ENCODE measurements around the gene TNFSF12. TPM values are rescaled to one million over a fixed set of nuclear protein-coding genes. Genes with fewer than 3 reads are reported as not detected.

Gene TNFSF12
- polyA plus RNA-seq, 1 of the 3 experiments (the other 2 are of a cell fraction), result 47.6 TPM

DNA sequence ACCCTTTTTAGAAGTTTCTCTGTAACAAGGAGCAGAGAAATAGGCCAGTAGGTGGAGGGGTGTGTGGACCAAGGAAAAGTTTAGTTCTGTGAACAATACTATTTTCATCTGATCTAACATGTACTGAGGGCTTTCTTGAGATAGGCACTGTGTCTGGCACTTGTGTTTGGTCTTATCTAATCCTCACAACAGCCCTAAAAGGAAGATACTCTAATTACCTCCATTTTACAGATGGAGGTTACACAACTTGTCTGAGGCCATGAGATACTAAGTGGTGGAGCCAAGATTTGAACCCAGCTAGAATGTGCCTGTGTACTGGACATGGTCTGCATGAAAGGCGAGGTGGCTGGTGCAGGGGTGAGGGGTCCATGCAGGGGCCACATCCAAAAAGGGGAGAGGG lies 4.5 kb downstream of the TNFSF12 start:
- Histone ChIP-seq H4K20me1 (ENCODE audit: insufficient read depth) (no peaks in the 10 kb centered on the region), H3K9me2 (no peaks in the 10 kb centered on the region), H3K9me3 (no peaks in the 10 kb centered on the region), H3K4me1 (ENCODE audit: control insufficient read depth in 1 of 2, insufficient read depth in 2 of 2, low read depth in 1 of 2, low read length in 1 of 2) (peaks cover 6 to 22% of the 10 kb centered on the region in 2 experiments; a peak in 3 of 4 replicates), H3K9ac (no peak overlapping the region), H3K27me3 (ENCODE audit: insufficient read depth) (no peaks in the 10 kb centered on the region), H3K36me3 (replicated peaks in 1 of 2; ENCODE audit: control insufficient read depth in 1 of 2, insufficient read depth in 2 of 2, low read length in 1 of 2) (peaks cover 0 to 4% of the 10 kb centered on the region in 2 experiments), H3K79me2 (ENCODE audit: insufficient read depth) (no peaks in the 10 kb centered on the region), H3K4me2 (no peak overlapping the region), H3F3A (replicated peaks; ENCODE audit: insufficient read depth) (no peaks in the 10 kb centered on the region), H3K4me3 (ENCODE audit: low read depth in 2 of 2, low read length in 1 of 2) (no peak overlapping the region), H3K27ac (ENCODE audit: low read depth in 2 of 2, low read length in 1 of 2) (no peak overlapping the region), H2AFZ (ENCODE audit: low read depth) (no peak overlapping the region)
- ChIA-PET POLR2A (no interaction called here), CTCF (interaction anchor here (1.2 to 10.7 kb wide), 2 partner anchors 42 to 257 kb away, joined by 3 to 236 read pairs; no protein-coding TSS in a partner anchor)
- no peak for DNase-seq
- WGBS (ENCODE audit: low lambda C conversion rate), result 100% methylated on average over 1 of the region's 1 CpG
- TF ChIP-seq FOXM1 (IDR thresholded peaks at IDR 0.05; ENCODE audit: low read depth), result no peak
- TF ChIP-seq NRF1 (IDR thresholded peaks at IDR 0.05; ENCODE audit: low read depth, low read length), result no peak
- TF ChIP-seq, protein P1, sequence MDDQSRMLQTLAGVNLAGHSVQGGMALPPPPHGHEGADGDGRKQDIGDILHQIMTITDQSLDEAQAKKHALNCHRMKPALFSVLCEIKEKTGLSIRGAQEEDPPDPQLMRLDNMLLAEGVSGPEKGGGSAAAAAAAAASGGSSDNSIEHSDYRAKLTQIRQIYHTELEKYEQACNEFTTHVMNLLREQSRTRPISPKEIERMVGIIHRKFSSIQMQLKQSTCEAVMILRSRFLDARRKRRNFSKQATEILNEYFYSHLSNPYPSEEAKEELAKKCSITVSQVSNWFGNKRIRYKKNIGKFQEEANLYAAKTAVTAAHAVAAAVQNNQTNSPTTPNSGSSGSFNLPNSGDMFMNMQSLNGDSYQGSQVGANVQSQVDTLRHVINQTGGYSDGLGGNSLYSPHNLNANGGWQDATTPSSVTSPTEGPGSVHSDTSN (IDR thresholded peaks at IDR 0.05), result no peak
- no peak for TF ChIP-seq GATA2 (CRISPR knock-in tag; IDR thresholded peaks at IDR 0.05)
- TF ChIP-seq ELF1 (IDR thresholded peaks at IDR 0.05), result no peak
- no peak for TF ChIP-seq SMC3 (IDR thresholded peaks at IDR 0.05; ENCODE audit: low read depth, low read length)

DNA sequence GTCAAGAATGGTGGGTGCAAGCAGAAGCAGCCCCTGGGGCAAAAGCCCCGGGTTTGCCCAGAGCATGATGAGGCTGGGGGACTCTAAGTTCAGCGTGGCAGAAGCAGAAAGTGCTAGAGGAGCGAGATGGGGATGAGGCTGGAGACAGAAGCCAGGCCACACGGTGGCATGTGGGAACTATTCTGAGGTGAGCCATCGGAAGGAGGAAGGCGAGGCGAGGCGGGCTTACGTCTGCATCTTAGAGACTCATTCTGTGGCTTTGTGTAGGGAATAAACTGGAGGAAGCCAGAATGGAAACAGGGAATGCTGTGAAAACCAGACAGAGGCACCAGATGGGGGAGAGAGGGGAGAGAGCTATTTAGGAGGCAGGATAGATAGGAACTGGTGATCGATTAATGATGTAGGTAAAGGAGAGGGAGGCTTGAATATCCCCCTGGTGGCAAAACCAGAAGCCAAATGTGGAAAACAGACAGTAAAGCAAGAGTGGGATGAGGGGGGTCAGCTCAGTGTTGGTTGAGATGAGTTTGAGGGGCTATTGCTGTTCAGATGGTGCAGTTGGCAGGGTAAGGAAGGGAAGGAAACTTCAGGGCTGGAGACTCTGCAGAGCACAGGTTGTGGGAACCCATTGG lies 6.6 kb downstream of the TNFSF12 start:
- TF ChIP-seq EZH2phosphoT487 (IDR thresholded peaks at IDR 0.05; ENCODE audit: borderline replicate concordance, low read depth), result no peak
- TF ChIP-seq, protein P2, sequence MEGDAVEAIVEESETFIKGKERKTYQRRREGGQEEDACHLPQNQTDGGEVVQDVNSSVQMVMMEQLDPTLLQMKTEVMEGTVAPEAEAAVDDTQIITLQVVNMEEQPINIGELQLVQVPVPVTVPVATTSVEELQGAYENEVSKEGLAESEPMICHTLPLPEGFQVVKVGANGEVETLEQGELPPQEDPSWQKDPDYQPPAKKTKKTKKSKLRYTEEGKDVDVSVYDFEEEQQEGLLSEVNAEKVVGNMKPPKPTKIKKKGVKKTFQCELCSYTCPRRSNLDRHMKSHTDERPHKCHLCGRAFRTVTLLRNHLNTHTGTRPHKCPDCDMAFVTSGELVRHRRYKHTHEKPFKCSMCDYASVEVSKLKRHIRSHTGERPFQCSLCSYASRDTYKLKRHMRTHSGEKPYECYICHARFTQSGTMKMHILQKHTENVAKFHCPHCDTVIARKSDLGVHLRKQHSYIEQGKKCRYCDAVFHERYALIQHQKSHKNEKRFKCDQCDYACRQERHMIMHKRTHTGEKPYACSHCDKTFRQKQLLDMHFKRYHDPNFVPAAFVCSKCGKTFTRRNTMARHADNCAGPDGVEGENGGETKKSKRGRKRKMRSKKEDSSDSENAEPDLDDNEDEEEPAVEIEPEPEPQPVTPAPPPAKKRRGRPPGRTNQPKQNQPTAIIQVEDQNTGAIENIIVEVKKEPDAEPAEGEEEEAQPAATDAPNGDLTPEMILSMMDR (IDR thresholded peaks at IDR 0.05), result peak; percentile 32; the same call in 1 of the 2 replicates
- TF ChIP-seq RCOR1 (IDR thresholded peaks at IDR 0.05; ENCODE audit: low read length), result no peak
- TF ChIP-seq, protein P3, sequence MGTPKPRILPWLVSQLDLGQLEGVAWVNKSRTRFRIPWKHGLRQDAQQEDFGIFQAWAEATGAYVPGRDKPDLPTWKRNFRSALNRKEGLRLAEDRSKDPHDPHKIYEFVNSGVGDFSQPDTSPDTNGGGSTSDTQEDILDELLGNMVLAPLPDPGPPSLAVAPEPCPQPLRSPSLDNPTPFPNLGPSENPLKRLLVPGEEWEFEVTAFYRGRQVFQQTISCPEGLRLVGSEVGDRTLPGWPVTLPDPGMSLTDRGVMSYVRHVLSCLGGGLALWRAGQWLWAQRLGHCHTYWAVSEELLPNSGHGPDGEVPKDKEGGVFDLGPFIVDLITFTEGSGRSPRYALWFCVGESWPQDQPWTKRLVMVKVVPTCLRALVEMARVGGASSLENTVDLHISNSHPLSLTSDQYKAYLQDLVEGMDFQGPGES (IDR thresholded peaks at IDR 0.05; ENCODE audit: low read depth, low read length), result no peak
- no peak for DNase-seq
- no peaks in the 10 kb centered on the region for H3K9me2 ChIP-seq
- H3K9me3 ChIP-seq, result no peaks in the 10 kb centered on the region
- H3K36me3 ChIP-seq (replicated peaks in 1 of 2; ENCODE audit: control insufficient read depth in 1 of 2, insufficient read depth in 2 of 2, low read length in 1 of 2), result peaks cover 0 to 4% of the 10 kb centered on the region in 2 experiments
- no peaks in the 10 kb centered on the region for H3K79me2 ChIP-seq (ENCODE audit: insufficient read depth)
- no peak overlapping the region for H3K4me3 ChIP-seq (ENCODE audit: low read depth in 2 of 2, low read length in 1 of 2)
- H4K20me1 ChIP-seq (ENCODE audit: insufficient read depth), result no peaks in the 10 kb centered on the region
- H3K4me2 ChIP-seq, result no peak overlapping the region
- 75% methylated on average over 10 of the region's 10 CpGs for WGBS (ENCODE audit: low lambda C conversion rate)
- peaks cover 9 to 33% of the 10 kb centered on the region in 2 experiments; a peak in 3 of 4 replicates for H3K4me1 ChIP-seq (ENCODE audit: control insufficient read depth in 1 of 2, insufficient read depth in 2 of 2, low read depth in 1 of 2, low read length in 1 of 2)
- no peak overlapping the region for H3K9ac ChIP-seq
- no peaks in the 10 kb centered on the region for H3K27me3 ChIP-seq (ENCODE audit: insufficient read depth)
- POLR2A ChIA-PET, result no interaction called here
- CTCF ChIA-PET, result interaction anchor here (1.0 to 10.7 kb wide), 2 partner anchors 44 to 118 kb away, joined by 3 to 236 read pairs; no protein-coding TSS in a partner anchor
- no peak overlapping the region for H2AFZ ChIP-seq (ENCODE audit: low read depth)
- no peak overlapping the region for H3K27ac ChIP-seq (ENCODE audit: low read depth in 2 of 2, low read length in 1 of 2)
- no peaks in the 10 kb centered on the region for H3F3A ChIP-seq (replicated peaks; ENCODE audit: insufficient read depth)
